Measurements from ENCODE around the gene ARHGEF11. TPM values are rescaled to one million over a fixed set of nuclear protein-coding genes. Genes with fewer than 3 reads are reported as not detected.

The ARHGEF11 gene
- total and polyA plus RNA-seq, 2 of the 4 experiments (the other 2 are of a cell fraction) = 16.8 to 17.2 TPM

- in situ Hi-C loops (cut with MboI; ENCODE audit: low sequenced_read_pairs) = no loop called here
- WGBS, 2 experiments (ENCODE audit: extremely low coverage in 2 of 2, insufficient read length in 1 of 2) = no CpG with 5 or more reads among the region's 4 CpGs
Measured at GRCh38 chr1:157095091-157095490, 49.5 kb upstream of the ARHGEF11 start.

More at GRCh38 chr1:157095091-157095490, 49.5 kb upstream of the ARHGEF11 start:
- POLR2A ChIA-PET (ENCODE audit: unreplicated experiment) = interaction anchor here (0.6 kb wide), 1 partner anchor 50 kb away, joined by 3 read pairs; no protein-coding TSS in a partner anchor
- Histone ChIP-seq H2AK5ac (ENCODE audit: low read depth, low read length) (no peak overlapping the region), H3K4me3 (ENCODE audit: insufficient read depth, low read depth, low read length) (no peak overlapping the region), H4K91ac (ENCODE audit: insufficient read depth, low read depth, low read length) (no peak overlapping the region), H2BK20ac (ENCODE audit: low read depth, low read length) (no peak overlapping the region), H3K9me3 (ENCODE audit: control insufficient read depth, insufficient read depth, low read length) (no peaks in the 10 kb centered on the region), H2BK120ac (ENCODE audit: low read depth, low read length) (no peak overlapping the region), H2AK9ac (replicated peaks; ENCODE audit: low read depth, low read length, poor library complexity) (no peak overlapping the region), H3K14ac (replicated peaks; ENCODE audit: low read depth, low read length) (no peak overlapping the region), H2AFZ (replicated peaks; ENCODE audit: low read length, poor library complexity) (no peak overlapping the region), H3K9me1 (ENCODE audit: insufficient read depth, low read length) (0 out of 2 replicates have a peak, but pooled peaks cover 3% of the 10 kb centered on the region), H3K36me3 (ENCODE audit: control insufficient read depth, insufficient read depth, low read length) (no peaks in the 10 kb centered on the region), H3K9ac (ENCODE audit: low read depth, low read length) (no peak overlapping the region), H3K56ac (ENCODE audit: extremely low read depth, insufficient read depth, low read length) (no peak overlapping the region), H3K23ac (ENCODE audit: low read depth, low read length) (no peak overlapping the region), H2BK15ac (ENCODE audit: low read depth, low read length) (no peak overlapping the region), H3K4ac (ENCODE audit: low read depth, low read length) (no peak overlapping the region), H4K20me1 (ENCODE audit: insufficient read depth, low read length) (no peaks in the 10 kb centered on the region), H4K5ac (ENCODE audit: low read depth, low read length) (no peak overlapping the region), H3K18ac (ENCODE audit: low read depth, low read length) (no peak overlapping the region), H2BK5ac (ENCODE audit: low read depth, low read length, poor library complexity, severe bottlenecking) (no peak overlapping the region), H4K8ac (ENCODE audit: low read depth in 2 of 2, low read length in 2 of 2) (no peak overlapping the region), H3K4me2 (ENCODE audit: low read depth, low read length) (no peak overlapping the region), H3K27me3 (ENCODE audit: control insufficient read depth, insufficient read depth, low read length) (0 out of 2 replicates have a peak, but pooled peaks cover 3% of the 10 kb centered on the region), H3K27ac (ENCODE audit: insufficient read depth, low read length) (no peak overlapping the region), H3K4me1 (ENCODE audit: control insufficient read depth, insufficient read depth, low read length) (no peaks in the 10 kb centered on the region; the same call in 1 of the 2 replicates), H3K79me1 (ENCODE audit: low read depth in 1 of 2, low read length in 2 of 2) (no peaks in the 10 kb centered on the region)
- BruUV-seq (replicated peaks) = no TSS peak
- DNase-seq (no peak), ATAC-seq (ENCODE audit: low read depth) (no peak)
- no peak for TF ChIP-seq USF2 (IDR thresholded peaks at IDR 0.05; ENCODE audit: low read depth, low read length)
- TF ChIP-seq FOS (IDR thresholded peaks at IDR 0.05; ENCODE audit: low read depth, low read length) = no peak
- TF ChIP-seq CHD1 (IDR thresholded peaks at IDR 0.05; ENCODE audit: low read depth, low read length) = no peak
- no peak for TF ChIP-seq CEBPB (IDR thresholded peaks at IDR 0.05; ENCODE audit: low read depth, low read length)
- TF ChIP-seq MAZ (IDR thresholded peaks at IDR 0.05; ENCODE audit: borderline replicate concordance, low read depth, low read length) = no peak
- no peak for TF ChIP-seq RCOR1 (IDR thresholded peaks at IDR 0.05; ENCODE audit: insufficient replicate concordance, low read length)
- TF ChIP-seq MXI1 (IDR thresholded peaks at IDR 0.05; ENCODE audit: borderline replicate concordance, low read depth, low read length) = no peak
- no peak for TF ChIP-seq RFX5 (IDR thresholded peaks at IDR 0.05; ENCODE audit: low read depth, low read length)
- TF ChIP-seq SMC3 (IDR thresholded peaks at IDR 0.05; ENCODE audit: low read depth, low read length) = no peak
- TF ChIP-seq RAD21 (IDR thresholded peaks at IDR 0.05; ENCODE audit: low read length) = no peak
- TF ChIP-seq POLR2A (IDR thresholded peaks at IDR 0.05; ENCODE audit: low read depth, low read length) = no peak
- no peak for TF ChIP-seq BHLHE40 (IDR thresholded peaks at IDR 0.05; ENCODE audit: low read depth, low read length)
- TF ChIP-seq, protein P1, sequence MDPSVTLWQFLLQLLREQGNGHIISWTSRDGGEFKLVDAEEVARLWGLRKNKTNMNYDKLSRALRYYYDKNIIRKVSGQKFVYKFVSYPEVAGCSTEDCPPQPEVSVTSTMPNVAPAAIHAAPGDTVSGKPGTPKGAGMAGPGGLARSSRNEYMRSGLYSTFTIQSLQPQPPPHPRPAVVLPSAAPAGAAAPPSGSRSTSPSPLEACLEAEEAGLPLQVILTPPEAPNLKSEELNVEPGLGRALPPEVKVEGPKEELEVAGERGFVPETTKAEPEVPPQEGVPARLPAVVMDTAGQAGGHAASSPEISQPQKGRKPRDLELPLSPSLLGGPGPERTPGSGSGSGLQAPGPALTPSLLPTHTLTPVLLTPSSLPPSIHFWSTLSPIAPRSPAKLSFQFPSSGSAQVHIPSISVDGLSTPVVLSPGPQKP (IDR thresholded peaks at IDR 0.05; ENCODE audit: borderline replicate concordance, low read depth, low read length) = no peak
- TF ChIP-seq NFE2L2 (IDR thresholded peaks at IDR 0.05; ENCODE audit: low read depth, low read length) = no peak
- TF ChIP-seq, protein P2, sequence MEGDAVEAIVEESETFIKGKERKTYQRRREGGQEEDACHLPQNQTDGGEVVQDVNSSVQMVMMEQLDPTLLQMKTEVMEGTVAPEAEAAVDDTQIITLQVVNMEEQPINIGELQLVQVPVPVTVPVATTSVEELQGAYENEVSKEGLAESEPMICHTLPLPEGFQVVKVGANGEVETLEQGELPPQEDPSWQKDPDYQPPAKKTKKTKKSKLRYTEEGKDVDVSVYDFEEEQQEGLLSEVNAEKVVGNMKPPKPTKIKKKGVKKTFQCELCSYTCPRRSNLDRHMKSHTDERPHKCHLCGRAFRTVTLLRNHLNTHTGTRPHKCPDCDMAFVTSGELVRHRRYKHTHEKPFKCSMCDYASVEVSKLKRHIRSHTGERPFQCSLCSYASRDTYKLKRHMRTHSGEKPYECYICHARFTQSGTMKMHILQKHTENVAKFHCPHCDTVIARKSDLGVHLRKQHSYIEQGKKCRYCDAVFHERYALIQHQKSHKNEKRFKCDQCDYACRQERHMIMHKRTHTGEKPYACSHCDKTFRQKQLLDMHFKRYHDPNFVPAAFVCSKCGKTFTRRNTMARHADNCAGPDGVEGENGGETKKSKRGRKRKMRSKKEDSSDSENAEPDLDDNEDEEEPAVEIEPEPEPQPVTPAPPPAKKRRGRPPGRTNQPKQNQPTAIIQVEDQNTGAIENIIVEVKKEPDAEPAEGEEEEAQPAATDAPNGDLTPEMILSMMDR (conservative IDR thresholded peaks at IDR 0.05; ENCODE audit: low read depth, low read length) = no peak
- no peak for TF ChIP-seq MAFK (IDR thresholded peaks at IDR 0.05; ENCODE audit: low read depth, low read length)
- CTCF ChIA-PET = no interaction called here
- intact Hi-C loops (cut with micrococcal nuclease) = loop anchor here (10.0 kb wide), 1 partner anchor 270 kb away; no protein-coding TSS in a partner anchor
- dilution Hi-C loops (cut with HindIII; ENCODE audit: low sequenced_read_pairs, unreplicated experiment) = no loop called here

Measured in IMR-90 (cell line).